LNCaP clone FGC (cell line): Measurements from ENCODE around the gene DNAJC5G.

ENCODE experiments used
- DNase-seq: peaks from one replicate; pipeline ENCODE4 v3.0.0-alpha.2; 2011; ENCODE audit warnings: low read depth
- H3K4me3 ChIP-seq: 2 replicates; pipeline ENCODE4 v1.5.1; 2011; ENCODE audit warnings: mild to moderate bottlenecking, low read depth, low read length, control low read depth
- TF ChIP-seq, protein P1 (sequence below): IDR thresholded peaks from 2 replicates; pipeline ENCODE4 v1.5.1; 2012; ENCODE audit warnings: mild to moderate bottlenecking; ENCODE audit not compliant: control insufficient read depth, insufficient read depth; ENCODE audit errors: extremely low read depth

The DNAJC5G gene

DNA sequence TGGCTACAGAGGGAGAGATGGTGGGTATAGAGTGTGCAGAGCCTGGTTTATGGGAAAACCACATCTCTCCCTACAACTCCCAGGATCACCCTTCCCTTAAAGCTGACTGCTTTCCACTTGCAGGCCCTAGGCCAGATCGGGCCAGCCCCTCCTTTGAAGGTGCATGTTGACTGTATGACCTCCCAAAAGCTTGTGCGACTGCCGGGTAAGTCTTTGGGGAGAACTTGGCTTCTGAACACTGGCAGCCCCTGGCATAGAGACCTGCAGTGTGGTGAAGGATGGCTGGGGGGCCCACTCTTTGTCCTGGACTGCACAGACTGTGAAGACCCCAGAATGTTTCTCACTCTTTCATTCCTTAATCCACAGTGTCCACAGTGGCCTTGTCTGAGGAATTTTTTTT is 38.6 kb upstream of the DNAJC5G start:
- DNase-seq, result no peak
- TF ChIP-seq, protein P1, sequence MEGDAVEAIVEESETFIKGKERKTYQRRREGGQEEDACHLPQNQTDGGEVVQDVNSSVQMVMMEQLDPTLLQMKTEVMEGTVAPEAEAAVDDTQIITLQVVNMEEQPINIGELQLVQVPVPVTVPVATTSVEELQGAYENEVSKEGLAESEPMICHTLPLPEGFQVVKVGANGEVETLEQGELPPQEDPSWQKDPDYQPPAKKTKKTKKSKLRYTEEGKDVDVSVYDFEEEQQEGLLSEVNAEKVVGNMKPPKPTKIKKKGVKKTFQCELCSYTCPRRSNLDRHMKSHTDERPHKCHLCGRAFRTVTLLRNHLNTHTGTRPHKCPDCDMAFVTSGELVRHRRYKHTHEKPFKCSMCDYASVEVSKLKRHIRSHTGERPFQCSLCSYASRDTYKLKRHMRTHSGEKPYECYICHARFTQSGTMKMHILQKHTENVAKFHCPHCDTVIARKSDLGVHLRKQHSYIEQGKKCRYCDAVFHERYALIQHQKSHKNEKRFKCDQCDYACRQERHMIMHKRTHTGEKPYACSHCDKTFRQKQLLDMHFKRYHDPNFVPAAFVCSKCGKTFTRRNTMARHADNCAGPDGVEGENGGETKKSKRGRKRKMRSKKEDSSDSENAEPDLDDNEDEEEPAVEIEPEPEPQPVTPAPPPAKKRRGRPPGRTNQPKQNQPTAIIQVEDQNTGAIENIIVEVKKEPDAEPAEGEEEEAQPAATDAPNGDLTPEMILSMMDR, result no peak
- H3K4me3 ChIP-seq, result no peak overlapping the region

DNA sequence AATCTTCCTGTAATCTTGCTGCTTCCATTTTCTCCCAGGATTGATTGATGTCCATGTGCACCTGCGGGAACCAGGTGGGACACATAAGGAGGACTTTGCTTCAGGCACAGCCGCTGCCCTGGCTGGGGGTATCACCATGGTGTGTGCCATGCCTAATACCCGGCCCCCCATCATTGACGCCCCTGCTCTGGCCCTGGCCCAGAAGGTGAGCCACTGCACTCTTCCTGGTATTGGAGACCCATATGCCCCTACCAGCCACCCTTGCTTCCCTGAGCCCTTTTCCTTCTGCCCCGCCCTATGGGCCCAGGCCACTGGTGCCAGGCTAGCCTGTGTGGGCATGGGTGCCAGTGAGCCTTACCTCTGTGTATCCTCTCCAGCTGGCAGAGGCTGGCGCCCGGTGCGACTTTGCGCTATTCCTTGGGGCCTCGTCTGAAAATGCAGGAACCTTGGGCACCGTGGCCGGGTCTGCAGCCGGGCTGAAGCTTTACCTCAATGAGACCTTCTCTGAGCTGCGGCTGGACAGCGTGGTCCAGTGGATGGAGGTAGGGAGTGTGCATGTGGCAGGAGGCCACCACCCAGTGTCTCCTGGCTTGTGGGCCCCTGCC is 37.8 kb upstream of the DNAJC5G start:
- DNase-seq, result no peak
- TF ChIP-seq, protein P1, result no peak
- no peak overlapping the region for H3K4me3 ChIP-seq

DNA sequence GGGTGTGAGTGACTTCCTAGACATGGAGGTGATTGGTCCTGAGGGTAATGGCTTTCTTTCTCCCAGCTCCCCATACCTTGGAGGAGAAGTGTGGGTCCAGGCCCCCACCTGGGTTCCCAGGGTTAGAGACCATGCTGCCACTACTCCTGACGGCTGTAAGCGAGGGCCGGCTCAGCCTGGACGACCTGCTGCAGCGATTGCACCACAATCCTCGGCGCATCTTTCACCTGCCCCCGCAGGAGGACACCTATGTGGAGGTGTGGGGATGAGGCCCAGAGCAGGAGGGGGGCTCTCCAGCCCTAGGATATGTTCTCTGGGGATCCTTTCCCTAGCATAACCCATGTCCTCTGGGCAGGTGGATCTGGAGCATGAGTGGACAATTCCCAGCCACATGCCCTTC is 36.3 kb upstream of the DNAJC5G start:
- TF ChIP-seq, protein P1, result no peak
- no peak for DNase-seq
- no peak overlapping the region for H3K4me3 ChIP-seq

DNA sequence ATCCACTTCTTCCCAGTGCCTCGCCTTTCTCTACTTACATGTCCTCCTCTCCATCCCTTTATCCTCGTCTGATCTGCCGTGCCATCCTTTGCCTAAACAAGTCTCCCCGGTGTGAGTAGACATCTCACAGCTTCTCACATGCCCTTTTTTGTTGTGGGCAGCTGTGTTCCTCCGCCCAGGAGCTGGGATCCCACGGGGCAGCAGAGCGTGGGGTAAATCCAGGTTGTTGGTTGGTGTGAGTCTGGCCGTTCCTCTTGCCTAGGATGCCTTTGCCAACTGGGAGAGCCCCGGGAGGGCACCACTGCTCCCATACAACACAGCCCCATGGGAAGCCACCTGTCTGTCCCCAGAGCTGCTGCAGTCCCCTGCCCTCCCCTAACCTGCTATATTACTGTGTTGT is 34.8 kb upstream of the DNAJC5G start:
- no peak for DNase-seq
- H3K4me3 ChIP-seq, result no peak overlapping the region
- TF ChIP-seq, protein P1, result no peak

DNA sequence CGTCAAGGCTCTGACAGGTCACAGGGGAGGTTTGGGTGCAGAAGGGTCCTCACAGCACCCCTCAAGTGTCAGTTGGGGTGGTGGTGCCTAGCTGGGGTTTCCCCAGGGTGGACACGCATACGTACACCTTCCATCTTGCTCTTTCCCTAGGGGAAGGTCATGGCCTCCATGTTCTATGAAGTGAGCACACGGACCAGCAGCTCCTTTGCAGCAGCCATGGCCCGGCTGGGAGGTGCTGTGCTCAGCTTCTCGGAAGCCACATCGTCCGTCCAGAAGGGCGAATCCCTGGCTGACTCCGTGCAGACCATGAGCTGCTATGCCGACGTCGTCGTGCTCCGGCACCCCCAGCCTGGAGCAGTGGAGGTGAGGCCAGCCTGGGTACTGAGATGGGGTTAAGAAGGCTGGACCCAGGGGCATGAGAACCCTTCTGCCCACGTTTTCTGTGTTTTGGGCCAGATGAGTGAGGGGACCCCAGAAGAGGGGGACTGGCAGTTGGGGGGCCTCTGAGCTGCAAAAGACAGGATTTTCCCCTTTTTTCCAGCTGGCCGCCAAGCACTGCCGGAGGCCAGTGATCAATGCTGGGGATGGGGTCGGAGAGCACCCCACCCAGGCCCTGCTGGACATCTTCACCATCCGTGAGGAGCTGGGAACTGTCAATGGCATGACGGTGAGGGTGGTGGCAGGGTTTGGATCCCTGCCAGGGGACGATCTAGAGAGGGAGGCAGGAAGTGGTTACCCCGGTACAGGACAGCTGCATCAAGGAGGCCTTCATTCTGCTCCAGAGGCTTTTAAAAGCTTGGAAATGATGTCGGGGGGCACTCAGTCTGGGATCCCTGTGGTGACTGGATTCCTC is 33.2 kb upstream of the DNAJC5G start:
- DNase-seq, result no peak

DNA sequence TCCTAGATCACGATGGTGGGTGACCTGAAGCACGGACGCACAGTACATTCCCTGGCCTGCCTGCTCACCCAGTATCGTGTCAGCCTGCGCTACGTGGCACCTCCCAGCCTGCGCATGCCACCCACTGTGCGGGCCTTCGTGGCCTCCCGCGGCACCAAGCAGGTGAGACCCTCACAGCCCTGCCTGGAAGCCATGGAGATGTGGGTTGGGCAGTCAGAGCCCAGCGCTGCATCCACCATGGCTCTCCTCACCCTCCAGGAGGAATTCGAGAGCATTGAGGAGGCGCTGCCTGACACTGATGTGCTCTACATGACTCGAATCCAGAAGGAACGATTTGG is 32.6 kb upstream of the DNAJC5G start:
- H3K4me3 ChIP-seq, result no peak overlapping the region
- no peak for DNase-seq
- TF ChIP-seq, protein P1, result no peak

More for the DNA sequence above, 33.2 kb upstream of the DNAJC5G start:
- no peak overlapping the region for H3K4me3 ChIP-seq
- TF ChIP-seq, protein P1, result no peak
